OCI-LY7 (cell line): ENCODE data around the gene PTPRM. TPM values are rescaled to one million over a fixed set of nuclear protein-coding genes. Genes with fewer than 3 reads are reported as not detected.

Source experiments
- BruUV-seq: library from RNA; stranded (reverse); fragments of 400-500 nt; replicated peaks from 2 replicates; lab custom pipeline; 2021; lab: Mats Ljungman, UMichigan
- CTCF ChIA-PET: fragments of 300-600 bp; sonication (Branson Sonifier 250); formaldehyde crosslinking; loops from one replicate; lab custom pipeline; 2022; ENCODE audit warnings: antibody characterized with exemption; ENCODE audit not compliant: unreplicated experiment; lab: Charles Lee
- POLR2A ChIA-PET: fragments of 300-600 bp; sonication (Branson Sonifier 250); formaldehyde crosslinking; loops from one replicate; lab custom pipeline; 2022; ENCODE audit warnings: antibody characterized with exemption; lab: Charles Lee
- DNase-seq: peaks from one replicate; pipeline ENCODE4 v3.0.0-alpha.2; 2015; ENCODE audit warnings: low spot score
- H2AFZ ChIP-seq: fragments of 200-600 bp; sonication (generic), shearing (Covaris generic); 2 replicates; pipeline ENCODE4 v1.6.1; 2014; ENCODE audit warnings: mild to moderate bottlenecking, antibody characterized with exemption, low read length, moderate library complexity
- H3K27ac ChIP-seq: fragments of 200-600 bp; sonication (generic); 2 replicates; pipeline ENCODE4 v1.5.1; 2014; ENCODE audit warnings: mixed run types, low read depth, mild to moderate bottlenecking, moderate library complexity, low read length, inconsistent platforms; ENCODE audit not compliant: poor library complexity, severe bottlenecking
- H3K36me3 ChIP-seq: fragments of 200-600 bp; sonication (generic); 2 replicates; pipeline ENCODE4 v1.6.1; 2014; ENCODE audit warnings: mild to moderate bottlenecking, antibody characterized with exemption, low read length, moderate library complexity, mixed read lengths; ENCODE audit not compliant: insufficient read depth
- H3K4me1 ChIP-seq: fragments of 200-600 bp; sonication (generic); 2 replicates; pipeline ENCODE4 v1.5.1; 2014; ENCODE audit warnings: mild to moderate bottlenecking, low read length; ENCODE audit not compliant: insufficient read depth, poor library complexity, severe bottlenecking
- H3K4me2 ChIP-seq: fragments of 200-600 bp; sonication (generic); 2 replicates; pipeline ENCODE4 v1.6.1; 2014; ENCODE audit warnings: mild to moderate bottlenecking, low read length
- H3K4me3 ChIP-seq: fragments of 200-600 bp; sonication (generic); 2 replicates; pipeline ENCODE4 v1.5.1; 2014; ENCODE audit warnings: mild to moderate bottlenecking, low read depth, low read length; ENCODE audit not compliant: poor library complexity, severe bottlenecking
- H3K79me2 ChIP-seq: fragments of 200-600 bp; sonication (generic); 2 replicates; pipeline ENCODE4 v1.6.1; 2016; ENCODE audit warnings: low read depth, mild to moderate bottlenecking, low read length, moderate library complexity, mixed read lengths; ENCODE audit not compliant: insufficient read depth
- H3K9me2 ChIP-seq: fragments of 200-600 bp; sonication (generic); 2 replicates; pipeline ENCODE4 v1.6.1; 2016; ENCODE audit warnings: mild to moderate bottlenecking, low read length, mixed read lengths; ENCODE audit not compliant: insufficient read depth
- H3K9me3 ChIP-seq: fragments of 200-600 bp; sonication (generic); 2 replicates; pipeline ENCODE4 v1.6.1; 2014; ENCODE audit warnings: mild to moderate bottlenecking, mixed run types, low read length, mixed read lengths
- H4K20me1 ChIP-seq: fragments of 200-600 bp; sonication (generic); 2 replicates; pipeline ENCODE4 v1.6.1; 2014; ENCODE audit warnings: mild to moderate bottlenecking, antibody characterized with exemption, low read length, moderate library complexity, mixed read lengths; ENCODE audit not compliant: insufficient read depth
- CTCF ChIP-seq: fragments of 200-600 bp; sonication (generic); conservative IDR thresholded peaks from 2 replicates; pipeline ENCODE4 v1.5.1; 2014; ENCODE audit warnings: mild to moderate bottlenecking, antibody characterized with exemption, low read length, moderate library complexity, mixed read lengths
- EZH2phosphoT487 ChIP-seq: fragments of 200-600 bp; sonication (generic); IDR thresholded peaks from 2 replicates; pipeline ENCODE4 v1.6.1; 2018; ENCODE audit warnings: low read depth, borderline replicate concordance, mild to moderate bottlenecking, mixed run types, antibody characterized with exemption, low read length, moderate library complexity, mixed read lengths
- intact Hi-C: fragments of 100-400 bp; cut with micrococcal nuclease; formaldehyde crosslinking; loops from one replicate; pipeline ENCODE4 v1.10.0; 2022; ENCODE audit not compliant: unreplicated experiment
- total RNA-seq, 2 experiments: library from RNA; depleted of rRNA in 1 of 2; stranded (reverse); fragments of >200 nt in 1 of 2; shearing (Covaris generic) in 1 of 2; gene quantifications; 2 replicates each; pipeline ENCODE4 v1.2.3, GENCODE V29; 2014 to 2022

The PTPRM gene
- total RNA-seq, 2 experiments from 2014 or later, result not detected

GRCh38 chr18:8196238-8196637, 629.1 kb downstream of the PTPRM start:
- BruUV-seq, result no TSS peak
- POLR2A ChIA-PET, result interaction anchor here (0.9 kb wide), 1 partner anchor 24 kb away, joined by 4 read pairs; no protein-coding TSS in a partner anchor
- H3K4me1 ChIP-seq, result no peaks in the 10 kb centered on the region
- no peaks in the 10 kb centered on the region for H3K9me2 ChIP-seq
- H3K9me3 ChIP-seq, result no peaks in the 10 kb centered on the region
- H3K4me3 ChIP-seq, result no peak overlapping the region
- intact Hi-C loops, result no loop called here
- TF ChIP-seq CTCF (no peak), EZH2phosphoT487 (no peak)
- H3K36me3 ChIP-seq, result no peaks in the 10 kb centered on the region
- H3K79me2 ChIP-seq, result no peaks in the 10 kb centered on the region
- H3K4me2 ChIP-seq, result no peak overlapping the region
- no peak overlapping the region for H2AFZ ChIP-seq
- no peak overlapping the region for H3K27ac ChIP-seq
- H4K20me1 ChIP-seq, result no peaks in the 10 kb centered on the region
- no peak for DNase-seq
- CTCF ChIA-PET, result no interaction called here

GRCh38 chr18:8197499-8197898, 630.4 kb downstream of the PTPRM start:
- Histone ChIP-seq H3K4me3 (no peak overlapping the region), H3K79me2 (no peaks in the 10 kb centered on the region), H3K9me3 (no peaks in the 10 kb centered on the region), H3K9me2 (no peaks in the 10 kb centered on the region), H3K4me1 (no peaks in the 10 kb centered on the region), H4K20me1 (no peaks in the 10 kb centered on the region), H3K4me2 (no peak overlapping the region), H2AFZ (no peak overlapping the region), H3K36me3 (no peaks in the 10 kb centered on the region), H3K27ac (no peak overlapping the region)
- DNase-seq, result no peak
- no peak for TF ChIP-seq EZH2phosphoT487
- no peak for TF ChIP-seq CTCF
- POLR2A ChIA-PET, result no interaction called here
- no TSS peak for BruUV-seq
- CTCF ChIA-PET, result no interaction called here
- intact Hi-C loops, result no loop called here

- no peaks in the 10 kb centered on the region for H3K9me2 ChIP-seq
- no peak for TF ChIP-seq EZH2phosphoT487
- TF ChIP-seq CTCF, result no peak
- no peaks in the 10 kb centered on the region for H3K36me3 ChIP-seq
- intact Hi-C loops, result no loop called here
- ChIA-PET POLR2A (interaction anchor here (0.6 kb wide), 2 partner anchors 18 to 1855 kb away, joined by 3 to 4 read pairs; no protein-coding TSS in a partner anchor), CTCF (no interaction called here)
- no peak overlapping the region for H3K4me3 ChIP-seq
- no peak overlapping the region for H2AFZ ChIP-seq
- H3K4me2 ChIP-seq, result no peak overlapping the region
- no peaks in the 10 kb centered on the region for H3K79me2 ChIP-seq
- no peaks in the 10 kb centered on the region for H3K9me3 ChIP-seq
- no peaks in the 10 kb centered on the region for H3K4me1 ChIP-seq
- BruUV-seq, result no TSS peak
- DNase-seq, result no peak
- H4K20me1 ChIP-seq, result no peaks in the 10 kb centered on the region
- no peak overlapping the region for H3K27ac ChIP-seq
Measured at GRCh38 chr18:8207996-8208395, 640.9 kb downstream of the PTPRM start.
